Measurements from ENCODE around the gene LRRFIP2.

DNA sequence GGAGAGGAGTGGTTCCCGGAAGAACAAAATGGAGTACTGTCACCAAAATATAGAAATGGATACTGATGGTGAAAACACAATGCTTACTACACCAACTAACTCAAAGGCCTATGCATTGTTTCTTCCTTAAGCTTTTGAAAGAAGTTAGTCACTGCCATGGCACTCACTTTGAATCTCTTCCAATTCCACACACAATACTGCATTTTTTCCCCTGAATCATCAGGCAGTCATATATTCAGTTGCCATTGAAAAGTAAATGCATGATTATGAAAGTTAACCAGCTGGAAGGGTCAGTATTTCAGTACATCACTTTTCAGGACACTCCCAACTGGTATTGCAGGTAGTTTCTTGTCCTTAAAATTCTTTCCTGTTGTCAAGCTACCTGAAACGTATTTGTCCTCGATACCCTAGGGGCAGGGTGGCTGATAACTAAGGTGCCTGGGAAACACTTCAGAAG is 9.0 kb upstream of the LRRFIP2 start:
- no peak for TF ChIP-seq POLR2A (IDR thresholded peaks at IDR 0.05)
- TF ChIP-seq, protein P1, sequence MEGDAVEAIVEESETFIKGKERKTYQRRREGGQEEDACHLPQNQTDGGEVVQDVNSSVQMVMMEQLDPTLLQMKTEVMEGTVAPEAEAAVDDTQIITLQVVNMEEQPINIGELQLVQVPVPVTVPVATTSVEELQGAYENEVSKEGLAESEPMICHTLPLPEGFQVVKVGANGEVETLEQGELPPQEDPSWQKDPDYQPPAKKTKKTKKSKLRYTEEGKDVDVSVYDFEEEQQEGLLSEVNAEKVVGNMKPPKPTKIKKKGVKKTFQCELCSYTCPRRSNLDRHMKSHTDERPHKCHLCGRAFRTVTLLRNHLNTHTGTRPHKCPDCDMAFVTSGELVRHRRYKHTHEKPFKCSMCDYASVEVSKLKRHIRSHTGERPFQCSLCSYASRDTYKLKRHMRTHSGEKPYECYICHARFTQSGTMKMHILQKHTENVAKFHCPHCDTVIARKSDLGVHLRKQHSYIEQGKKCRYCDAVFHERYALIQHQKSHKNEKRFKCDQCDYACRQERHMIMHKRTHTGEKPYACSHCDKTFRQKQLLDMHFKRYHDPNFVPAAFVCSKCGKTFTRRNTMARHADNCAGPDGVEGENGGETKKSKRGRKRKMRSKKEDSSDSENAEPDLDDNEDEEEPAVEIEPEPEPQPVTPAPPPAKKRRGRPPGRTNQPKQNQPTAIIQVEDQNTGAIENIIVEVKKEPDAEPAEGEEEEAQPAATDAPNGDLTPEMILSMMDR (IDR thresholded peaks at IDR 0.05): no peak

Data from heart left ventricle (tissue), 13 donors.